GM18870 (cell line): ENCODE results near the gene S100A6.
"Not testable (repeated sequence)": the region's sequence is repeated elsewhere in the genome, so short reads cannot be mapped to it uniquely, and the experiment has no call there.

Experiments
- ATAC-seq: cut with Tn5 transposase; IDR thresholded peaks from one replicate; pipeline ENCODE4 v1.9.1; 2021; ENCODE audit warnings: moderate library complexity; ENCODE audit not compliant: unreplicated experiment

S100A6 gene

DNA sequence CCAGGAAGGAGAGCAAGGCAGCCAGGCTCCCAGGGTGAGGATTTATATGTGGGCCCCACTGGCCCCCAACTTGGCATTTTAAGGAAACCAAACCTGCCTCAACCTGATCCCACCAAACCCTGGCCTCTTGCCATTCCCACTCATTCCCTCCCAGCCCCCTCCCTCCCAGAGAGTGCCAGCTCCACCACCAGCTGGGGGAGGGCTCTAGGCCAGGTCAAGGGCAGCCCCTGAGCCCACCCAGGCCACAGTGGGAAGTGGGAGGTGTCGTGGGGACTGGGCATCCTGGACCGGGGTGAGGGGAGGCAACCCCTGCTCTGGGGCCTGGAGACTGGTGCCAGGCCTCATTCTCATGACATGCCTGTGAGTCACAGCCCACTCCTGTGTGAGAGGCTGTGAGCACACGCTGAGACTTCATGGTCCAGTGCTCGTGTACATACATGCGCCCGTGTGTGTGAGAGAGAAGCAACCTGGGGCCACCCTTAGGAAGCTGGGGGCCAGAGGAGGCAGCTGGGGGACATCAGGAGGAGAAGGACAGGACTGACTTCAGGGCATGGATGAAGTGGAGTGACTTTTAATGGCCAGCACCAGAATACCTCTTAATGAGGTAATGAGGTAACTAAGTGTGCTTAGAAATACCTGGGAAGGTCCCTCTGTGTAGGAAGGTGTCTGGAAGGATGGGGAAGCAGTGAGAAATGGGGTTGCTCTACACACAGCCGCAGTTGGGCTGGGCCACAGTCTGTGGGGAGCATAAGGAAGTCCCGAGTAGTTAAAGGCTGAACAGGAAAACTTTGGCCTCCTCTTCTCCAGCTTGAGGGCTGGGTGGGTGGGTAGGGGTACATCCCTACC lies 30.0 kb upstream of the S100A6 start, which contains the start of gene S100A2:
Gene S100A2, minus strand, starts transcription at position 316 of the 846 bp plus-strand sequence. CDS start 1,967 bp downstream, outside the sequence.
- no peak for ATAC-seq

GRCh38 chr1:153563991-153564390 lies 28.2 kb upstream of the S100A6 start:
- no peak for ATAC-seq

- ATAC-seq, result no peak
Measured at GRCh38 chr1:153563483-153563901, 27.7 kb upstream of the S100A6 start.

- ATAC-seq, result not testable (repeated sequence)
Measured at GRCh38 chr1:153562021-153562420, 26.2 kb upstream of the S100A6 start.

- no peak for ATAC-seq
Measured at GRCh38 chr1:153561466-153561985, 25.7 kb upstream of the S100A6 start.

DNA sequence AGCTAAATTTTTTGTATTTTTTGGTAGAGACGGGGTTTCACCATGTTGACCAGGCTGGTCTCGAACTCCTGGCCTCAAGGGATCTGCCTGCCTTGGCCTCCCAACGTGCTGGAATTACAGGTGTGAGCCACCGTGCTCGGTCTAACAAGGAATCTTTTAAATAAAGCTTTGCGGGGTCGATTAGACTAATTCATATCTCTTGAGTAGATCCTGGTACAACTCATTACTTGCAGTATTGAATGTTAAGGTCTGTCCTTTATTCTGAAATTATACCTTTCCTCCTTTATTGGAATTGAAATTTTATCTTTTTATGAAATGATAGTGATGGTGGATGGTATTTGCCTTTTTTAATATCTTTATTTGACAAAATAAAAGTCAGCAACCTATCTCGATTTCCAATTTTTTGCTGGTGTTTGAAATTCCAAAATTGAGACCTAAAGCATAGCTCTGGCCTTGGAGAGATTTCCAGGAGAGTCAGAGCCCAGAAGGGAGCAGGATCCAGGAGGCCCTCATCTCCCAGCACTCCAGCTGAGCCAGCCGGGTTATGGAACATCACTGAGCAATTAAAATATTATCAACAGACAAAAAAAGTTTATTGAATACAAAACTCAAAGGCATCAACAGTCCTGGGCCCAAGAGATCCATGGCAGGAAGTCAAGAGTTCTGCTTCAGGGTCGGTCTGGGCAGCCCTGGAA lies 25.1 kb upstream of the S100A6 start:
- ATAC-seq, result no peak

DNA sequence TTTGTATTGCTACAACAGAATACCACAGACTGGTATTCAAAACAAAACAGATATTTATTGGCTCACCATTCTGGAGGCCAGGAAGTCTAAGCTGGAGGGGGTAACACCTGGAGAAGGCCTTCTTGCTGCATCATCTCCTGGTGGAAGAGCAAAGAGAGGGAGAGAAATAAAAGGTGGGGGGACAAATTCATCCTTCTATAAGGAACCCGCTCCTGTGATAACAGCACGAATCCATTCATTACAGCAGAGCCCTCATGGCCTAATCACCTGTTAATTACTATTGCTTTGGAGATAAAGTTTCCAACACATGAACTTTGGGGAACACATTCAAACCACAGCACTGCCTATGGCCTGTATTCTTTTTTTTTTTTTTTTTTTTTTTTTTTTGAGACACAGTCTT lies 24.4 kb upstream of the S100A6 start:
- ATAC-seq, result no peak

DNA sequence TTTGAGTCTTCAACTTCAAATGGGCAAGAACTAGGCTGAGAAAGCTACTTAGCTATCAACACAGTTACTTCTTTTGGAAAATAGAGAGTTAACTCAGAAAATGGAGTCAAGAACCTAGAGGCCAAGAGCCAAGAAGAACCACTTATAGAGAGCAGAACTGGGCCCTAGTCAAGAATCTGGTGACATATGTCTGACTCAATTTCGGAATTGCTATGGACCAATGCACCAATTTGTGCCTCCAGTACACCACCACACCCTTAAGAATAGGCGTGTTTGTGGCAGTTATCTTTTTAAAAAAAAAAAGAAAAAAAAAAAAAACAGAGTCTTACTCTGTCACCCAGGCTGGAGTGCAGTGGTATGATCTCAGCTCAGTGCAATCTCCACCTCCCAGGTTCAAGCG lies 22.1 kb upstream of the S100A6 start:
- ATAC-seq, result no peak

DNA sequence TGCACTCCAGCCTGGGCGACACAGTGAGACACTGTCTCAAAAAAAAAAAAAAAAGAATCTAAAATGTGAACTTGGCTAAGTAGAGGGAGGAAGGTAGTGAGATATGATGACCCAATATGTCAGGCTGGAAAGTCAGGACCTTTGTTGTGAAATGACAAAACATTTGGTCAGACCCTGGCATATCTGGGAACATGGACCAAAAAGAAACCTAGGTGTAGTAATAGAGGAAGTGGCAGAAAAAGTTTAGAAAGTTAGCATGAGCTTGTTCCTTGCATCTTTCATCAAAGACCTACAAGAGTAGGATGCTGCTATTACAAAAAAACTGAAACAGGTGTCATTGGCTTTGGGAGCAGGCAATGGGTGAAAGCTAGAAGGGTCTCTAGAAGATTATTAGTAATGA lies 20.6 kb upstream of the S100A6 start:
- ATAC-seq, result no peak

GRCh38 chr1:153553830-153554541 lies 18.2 kb upstream of the S100A6 start:
- no peak for ATAC-seq

DNA sequence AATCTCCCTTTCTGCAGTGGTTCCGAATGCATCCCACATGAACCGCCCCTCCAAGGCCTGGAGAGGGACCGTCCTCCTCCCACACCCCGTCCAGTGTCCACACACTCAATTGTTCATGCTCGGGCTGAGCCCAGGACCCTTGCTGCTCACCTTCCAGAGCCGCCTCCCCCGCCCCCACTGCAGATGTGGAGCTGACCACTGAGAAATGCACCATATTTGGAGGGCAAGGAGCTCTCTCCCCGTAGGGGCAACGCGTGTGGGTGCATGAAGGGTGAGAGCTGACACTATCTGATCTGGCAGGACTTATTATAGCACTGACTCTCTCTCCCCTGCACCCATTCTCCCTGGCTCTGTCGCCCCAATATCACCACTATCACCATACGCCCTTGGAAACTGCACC lies 17.3 kb upstream of the S100A6 start:
- ATAC-seq, result no peak

GRCh38 chr1:153552335-153552734 lies 16.5 kb upstream of the S100A6 start:
- ATAC-seq, result no peak

DNA sequence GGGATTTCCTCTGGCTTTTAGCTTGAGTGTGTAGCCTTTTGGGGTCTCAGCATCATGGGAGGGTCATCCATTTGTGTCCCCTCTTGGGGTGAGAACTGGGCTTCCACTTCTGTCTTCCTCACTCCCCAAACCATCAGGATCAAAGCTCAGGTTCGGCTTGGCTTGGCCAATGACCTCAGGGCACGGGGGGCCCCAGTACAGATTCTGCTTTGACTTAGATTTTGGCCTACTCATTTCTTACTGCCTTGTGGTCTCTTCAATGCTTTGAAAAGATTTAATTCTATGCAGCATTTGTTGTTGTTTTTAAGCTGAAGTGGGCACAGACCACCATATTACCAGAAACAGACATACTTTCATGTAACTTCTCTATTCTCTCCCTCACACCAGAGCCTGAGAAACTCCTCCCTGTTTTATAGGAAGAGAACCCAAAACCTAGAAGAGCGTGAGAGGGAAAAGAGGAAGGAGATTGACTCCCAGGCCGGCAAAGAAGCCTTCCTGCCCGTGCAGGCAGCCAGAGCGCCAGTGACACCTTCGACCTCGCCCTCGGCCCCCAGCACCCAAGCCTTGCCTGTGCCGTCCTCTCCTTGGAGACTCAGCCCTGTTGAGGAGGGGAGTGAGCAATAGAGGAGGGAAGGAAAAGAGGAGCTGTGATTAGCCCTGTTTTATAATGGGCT lies 15.2 kb upstream of the S100A6 start:
- ATAC-seq, result no peak

GRCh38 chr1:153550398-153550758 lies 14.6 kb upstream of the S100A6 start:
- no peak for ATAC-seq

DNA sequence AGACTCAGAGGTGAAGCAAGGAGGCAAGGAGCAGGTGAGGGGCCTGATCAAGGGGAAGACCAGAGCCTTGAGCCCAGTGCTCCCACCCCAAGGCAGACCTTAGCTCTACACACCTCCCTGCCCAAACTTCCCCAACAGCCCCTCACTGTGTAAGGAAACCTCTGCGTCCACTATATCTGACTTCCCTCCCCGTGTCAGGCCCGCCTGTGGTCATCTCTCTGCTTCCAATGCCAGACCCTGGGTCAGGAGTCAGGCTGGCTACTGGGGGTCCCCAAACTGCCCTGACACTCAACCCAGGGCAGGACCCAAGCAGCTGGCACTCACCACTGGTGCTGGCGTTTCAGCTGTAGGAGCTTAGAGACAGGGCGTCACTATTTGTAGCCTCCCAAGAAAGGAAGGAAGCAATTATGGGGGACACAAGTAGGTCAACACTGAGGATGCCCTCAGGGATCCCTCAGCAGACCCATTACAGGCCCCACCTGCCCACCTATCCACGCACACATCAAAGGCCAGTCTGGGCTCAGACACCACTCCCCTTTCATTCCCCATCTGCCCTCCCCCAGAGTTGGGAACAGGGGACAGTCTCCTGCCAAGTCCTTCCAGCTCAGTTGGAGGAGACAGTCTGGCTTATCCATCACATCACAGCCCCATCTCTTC lies 14.1 kb upstream of the S100A6 start:
- no peak for ATAC-seq

DNA sequence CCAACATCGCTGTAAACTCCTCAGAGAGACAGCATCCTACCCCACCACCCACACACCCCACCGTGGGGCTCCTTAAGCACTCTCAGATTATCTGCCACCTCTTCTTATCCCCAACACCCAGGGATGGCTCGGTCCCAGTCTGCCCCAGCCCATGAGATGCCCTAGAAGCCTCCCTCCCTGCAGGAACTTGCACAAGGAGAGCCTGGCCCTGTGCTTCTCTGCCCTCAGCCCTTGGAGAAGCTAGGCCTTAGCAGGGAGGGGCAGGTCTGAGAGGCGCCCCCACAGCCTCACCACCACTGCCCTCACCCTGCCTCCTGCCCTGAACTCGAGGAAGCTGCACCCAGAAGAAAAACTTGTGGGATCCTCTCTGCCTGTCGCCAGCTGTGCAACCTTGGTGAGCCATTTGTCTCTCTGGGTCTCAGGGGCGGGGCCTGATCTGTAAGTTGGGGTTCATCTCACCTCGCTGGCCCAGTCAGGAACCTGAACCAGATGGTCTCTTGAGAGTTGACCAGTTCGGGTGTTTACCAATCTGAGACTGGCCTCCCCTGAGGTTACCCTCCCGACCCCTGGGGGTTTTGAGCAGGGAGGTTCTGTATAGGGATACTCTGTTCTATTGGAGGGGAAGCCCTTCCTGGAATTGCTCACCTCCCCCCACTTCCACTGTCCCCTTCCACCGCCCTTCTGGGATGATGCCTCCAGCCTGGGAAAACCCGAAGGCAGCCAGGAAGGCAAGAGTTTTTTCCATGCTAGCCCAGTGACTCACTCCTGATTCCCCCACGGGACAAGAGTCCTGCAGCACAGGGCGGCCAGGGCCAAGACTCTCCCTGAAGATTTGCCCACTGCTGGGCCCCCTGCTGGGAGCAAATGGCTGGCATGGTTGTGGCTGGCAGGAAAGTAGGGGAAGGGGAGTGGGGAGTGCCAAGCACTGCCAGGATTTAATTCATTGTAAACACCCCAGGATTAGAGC lies 13.2 kb upstream of the S100A6 start, which contains the start of gene S100A3:
Gene S100A3, minus strand, starts transcription at position 537 of the 967 bp plus-strand sequence. CDS start 773 bp downstream, outside the sequence.
- ATAC-seq, result no peak

DNA sequence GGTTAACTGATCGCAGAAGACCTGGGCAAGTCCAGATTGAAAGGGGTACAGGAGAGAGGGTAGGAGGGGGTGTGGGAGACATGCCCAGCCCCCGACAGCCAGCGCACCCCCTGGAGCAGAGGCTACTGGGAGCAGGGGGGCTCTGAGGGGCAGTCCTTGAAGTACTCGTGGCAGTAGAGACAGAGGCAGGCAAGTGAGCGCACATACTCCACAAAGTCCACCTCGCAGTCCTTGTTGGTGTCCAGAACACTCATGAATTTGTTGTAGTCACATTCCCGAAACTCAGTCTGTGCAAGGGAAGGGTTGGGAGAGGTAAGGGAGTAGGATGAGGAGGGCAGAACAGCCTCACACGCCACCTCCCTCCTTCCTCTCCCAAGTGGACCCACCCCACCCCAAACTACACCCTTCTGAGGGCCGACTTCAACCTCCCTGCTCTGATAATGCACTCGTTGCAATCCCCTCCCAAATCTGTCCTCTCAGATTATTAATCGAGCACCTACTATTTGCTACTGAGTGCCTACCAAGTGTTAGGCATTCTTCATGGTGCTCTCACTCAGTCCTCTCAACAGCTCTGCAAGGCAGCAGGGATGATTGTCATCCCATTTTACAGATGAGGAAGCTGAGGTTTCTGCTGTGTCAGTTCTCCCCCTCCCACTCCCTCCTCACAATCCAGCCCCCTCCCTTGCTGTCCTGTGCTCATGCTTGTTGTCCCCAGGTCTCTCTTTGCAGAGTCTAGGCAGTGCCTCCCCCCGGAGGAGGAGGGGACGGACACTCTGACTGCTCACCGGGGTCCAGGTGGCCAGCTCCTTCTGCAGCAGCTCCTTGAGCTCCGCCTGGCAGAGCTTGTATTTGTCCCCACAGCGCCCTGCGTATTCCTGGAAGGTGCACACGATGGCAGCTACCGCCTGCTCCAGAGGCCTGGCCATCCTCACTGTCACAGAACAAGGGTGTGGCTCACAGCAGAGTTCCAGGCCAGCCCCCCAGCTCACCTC lies 12.1 kb upstream of the S100A6 start:
- ATAC-seq, result no peak
